B cell (primary cell): ENCODE data around the gene CNKSR3. TPM values are rescaled to one million over a fixed set of nuclear protein-coding genes. Genes with fewer than 3 reads are reported as not detected.

Experiments
- ATAC-seq: fragments of 200-7000 bp; cut with Tn5 transposase; one replicate; pipeline ENCODE4 v1.10.0; 2021; ENCODE audit warnings: low read depth, mild to moderate bottlenecking, moderate number of reproducible peaks, moderate library complexity
- CTCF ChIA-PET: fragments of 350-600 bp; sonication (Branson Sonifier 250); formaldehyde crosslinking; loops from one replicate; lab custom pipeline; 2021; ENCODE audit warnings: antibody characterized with exemption, inconsistent platforms; lab: Charles Lee
- POLR2A ChIA-PET: fragments of 350-600 bp; sonication (Branson Sonifier 250); formaldehyde crosslinking; loops from one replicate; lab custom pipeline; 2021; ENCODE audit warnings: antibody characterized with exemption; lab: Charles Lee
- DNase-seq: peaks from one replicate; pipeline ENCODE4 v3.0.0; 2013
- H2AFZ ChIP-seq: 2 replicates; pipeline ENCODE4 v1.6.1; 2012; ENCODE audit warnings: mild to moderate bottlenecking, low read depth, low read length; ENCODE audit not compliant: insufficient read depth, poor library complexity, severe bottlenecking
- H3K27ac ChIP-seq, 2 donors: 1 replicate in 1 of 2; 2 replicates in 1 of 2; pipeline ENCODE4 v1.5.1; 2012 to 2013; ENCODE audit warnings: low read length in 2 of 2, mild to moderate bottlenecking in 2 of 2, moderate library complexity in 1 of 2
- H3K27me3 ChIP-seq, 4 experiments: fragments of 200-600 bp in 1 of 4; sonication (generic) in 1 of 4; replicated peaks in 1 of 4; 1 replicate in 2 of 4; 2 replicates in 2 of 4; pipeline versions ENCODE4 v1.6.1 to v1.7.0; 2013 to 2016; ENCODE audit warnings: low read length in 3 of 4, mild to moderate bottlenecking in 2 of 4, mixed read lengths in 1 of 4, moderate library complexity in 1 of 4; ENCODE audit not compliant: insufficient read depth in 4 of 4, control insufficient read depth in 3 of 4; ENCODE audit errors: control extremely low read depth in 1 of 4
- H3K36me3 ChIP-seq, 2 experiments: replicated peaks in 1 of 2; 1 replicate in 1 of 2; 2 replicates in 1 of 2; pipeline versions ENCODE4 v1.6.1 to v1.7.1; 2013; ENCODE audit warnings: low read length in 1 of 2; ENCODE audit not compliant: insufficient read depth in 2 of 2, control insufficient read depth in 1 of 2; ENCODE audit errors: control extremely low read depth in 1 of 2, extremely low read depth in 1 of 2
- H3K4me1 ChIP-seq, 2 donors: fragments of 200-600 bp in 1 of 2; sonication (generic) in 1 of 2; 1 replicate in 1 of 2; 2 replicates in 1 of 2; pipeline versions ENCODE4 v1.5.1 to v1.6.1; 2013 to 2017; ENCODE audit warnings: low read length in 2 of 2; ENCODE audit not compliant: control insufficient read depth in 2 of 2, insufficient read depth in 2 of 2
- H3K4me2 ChIP-seq: replicated peaks from 2 replicates; pipeline ENCODE3; 2012; ENCODE audit warnings: mild to moderate bottlenecking, low read depth, low read length; ENCODE audit not compliant: poor library complexity, severe bottlenecking
- H3K4me3 ChIP-seq, 5 experiments: fragments of 200-600 bp in 1 of 5; sonication (generic) in 1 of 5; 1 replicate in 3 of 5; 2 replicates in 2 of 5; pipeline versions ENCODE4 v1.5.1 to v1.7.0; 2011 to 2016; ENCODE audit warnings: low read length in 4 of 5, mild to moderate bottlenecking in 4 of 5, low read depth in 2 of 5, control low read depth in 1 of 5, moderate library complexity in 1 of 5; ENCODE audit not compliant: insufficient read depth in 1 of 5; ENCODE audit errors: control extremely low read depth in 1 of 5, extremely low read depth in 1 of 5
- H3K79me2 ChIP-seq: fragments of 200-600 bp; sonication (generic); one replicate; pipeline ENCODE4 v1.6.0; 2016; ENCODE audit warnings: low read length; ENCODE audit not compliant: control insufficient read depth, insufficient read depth
- H3K9ac ChIP-seq: fragments of 200-600 bp; sonication (generic); 2 replicates; pipeline ENCODE4 v1.6.1; 2017; ENCODE audit warnings: mild to moderate bottlenecking, low read length, moderate library complexity
- H3K9me3 ChIP-seq, 3 donors: one replicate each; pipeline versions ENCODE4 v1.6.1 to v1.7.1; 2013; ENCODE audit warnings: low read length in 2 of 3; ENCODE audit not compliant: control insufficient read depth in 2 of 3, insufficient read depth in 1 of 3; ENCODE audit errors: control extremely low read depth in 1 of 3
- H4K20me1 ChIP-seq: 2 replicates; pipeline ENCODE4 v1.6.0; 2012; ENCODE audit warnings: mild to moderate bottlenecking, low read length; ENCODE audit not compliant: insufficient read depth, control insufficient read depth, poor library complexity, severe bottlenecking
- H3K27ac Mint-ChIP-seq: one replicate; pipeline ENCODE4 v1.8.0; 2021; ENCODE audit warnings: mixed read lengths
- H3K27me3 Mint-ChIP-seq: one replicate; pipeline ENCODE4 v1.8.0; 2021; ENCODE audit warnings: mixed read lengths
- H3K4me1 Mint-ChIP-seq: one replicate; pipeline ENCODE4 v1.8.0; 2021; ENCODE audit warnings: mixed read lengths
- H3K4me3 Mint-ChIP-seq: one replicate; pipeline ENCODE4 v1.8.0; 2021; ENCODE audit warnings: mixed read lengths
- H3K9me3 Mint-ChIP-seq: one replicate; pipeline ENCODE4 v1.8.0; 2022; ENCODE audit warnings: mixed read lengths; ENCODE audit not compliant: insufficient read depth
- CTCF ChIP-seq: fragments of 200-600 bp; IDR thresholded peaks from one replicate; pipeline ENCODE4 v1.8.0; 2022; ENCODE audit warnings: antibody characterized with exemption, mild to moderate bottlenecking
- EZH2 ChIP-seq: IDR thresholded peaks from 2 replicates; pipeline ENCODE4 v1.6.1; 2012; ENCODE audit warnings: borderline replicate concordance, low read depth, mild to moderate bottlenecking, moderate library complexity, low read length; ENCODE audit not compliant: insufficient read depth, poor library complexity, severe bottlenecking
- WGBS: methylation state at CpG from one replicate; pipeline ENCODE4 v1.1.5; 2013; ENCODE audit warnings: missing lambda C conversion rate; ENCODE audit not compliant: insufficient coverage; 5-methylcytosine and 5-hydroxymethylcytosine counted together
- intact Hi-C: fragments of 100-400 bp; cut with micrococcal nuclease; formaldehyde crosslinking; loops from one replicate; pipeline ENCODE4 v1.10.0; 2022
- polyA plus RNA-seq: library from polyadenylated mRNA; depleted of rRNA; stranded (reverse); fragments of >200 nt; gene quantifications from 2 replicates; pipeline ENCODE4 v1.2.3, GENCODE V29; 2012
- total RNA-seq, 2 donors: library from RNA; stranded (reverse); fragments of 120-200 nt in 1 of 2; gene quantifications; 1 replicate in 1 of 2; 2 replicates in 1 of 2; pipeline versions ENCODE4 v1.2.3 to v1.2.4, GENCODE V29; 2013 to 2022

The CNKSR3 gene
- total and polyA plus RNA-seq, 2 donors (not counting 1 experiment from before 2014, with no cell fraction given) = not detected

GRCh38 chr6:154535147-154535546 lies 24.7 kb upstream of the CNKSR3 start:
- no CpG with 5 or more reads among the region's 3 CpGs for WGBS
- ChIA-PET CTCF (no interaction called here), POLR2A (no interaction called here)

GRCh38 chr6:154534531-154534930 lies 24.0 kb upstream of the CNKSR3 start:
- TF ChIP-seq CTCF (no peak), EZH2 (no peak)
- H4K20me1 ChIP-seq = no peaks in the 10 kb centered on the region
- DNase-seq = no peak
- no peak overlapping the region for H3K9ac ChIP-seq
- no peaks in the 10 kb centered on the region for H3K4me1 Mint-ChIP-seq
- H3K36me3 ChIP-seq = no peaks in the 10 kb centered on the region
- H3K4me1 ChIP-seq = no peaks in the 10 kb centered on the region
- no peak overlapping the region for H3K4me3 Mint-ChIP-seq
- ChIA-PET CTCF (interaction anchor here (1.2 kb wide), 1 partner anchor 9 kb away, joined by 3 read pairs; no protein-coding TSS in a partner anchor), POLR2A (no interaction called here)
- H3K9me3 ChIP-seq = no peaks in the 10 kb centered on the region
- no peak for ATAC-seq
- no CpG with 5 or more reads among the region's 2 CpGs for WGBS
- no peaks in the 10 kb centered on the region for H3K79me2 ChIP-seq
- no peak overlapping the region for H3K4me2 ChIP-seq
- no peak overlapping the region for H3K27ac Mint-ChIP-seq
- H3K9me3 Mint-ChIP-seq = no peaks in the 10 kb centered on the region
- intact Hi-C loops = no loop called here
- no peak overlapping the region for H3K27ac ChIP-seq
- H3K4me3 ChIP-seq = no peak overlapping the region
- H3K27me3 Mint-ChIP-seq = peaks cover 3% of the 10 kb centered on the region
- peaks cover 0 to 3% (median 0%) of the 10 kb centered on the region in 4 experiments for H3K27me3 ChIP-seq
- H2AFZ ChIP-seq = no peak overlapping the region

More at GRCh38 chr6:154535147-154535546, 24.7 kb upstream of the CNKSR3 start:
- H3K9ac ChIP-seq = no peak overlapping the region
- peaks cover 0 to 3% (median 0%) of the 10 kb centered on the region in 4 experiments for H3K27me3 ChIP-seq
- H3K9me3 ChIP-seq = no peaks in the 10 kb centered on the region
- no peak for TF ChIP-seq EZH2
- no peak for TF ChIP-seq CTCF
- no peak overlapping the region for H3K4me3 Mint-ChIP-seq
- ATAC-seq (no peak), DNase-seq (no peak)
- no peak overlapping the region for H3K4me3 ChIP-seq
- H3K27ac Mint-ChIP-seq = no peak overlapping the region
- H3K36me3 ChIP-seq = no peaks in the 10 kb centered on the region
- no peaks in the 10 kb centered on the region for H3K9me3 Mint-ChIP-seq
- no peak overlapping the region for H3K4me2 ChIP-seq
- no peaks in the 10 kb centered on the region for H3K79me2 ChIP-seq
- peaks cover 3% of the 10 kb centered on the region for H3K27me3 Mint-ChIP-seq
- no peaks in the 10 kb centered on the region for H3K4me1 Mint-ChIP-seq
- intact Hi-C loops = no loop called here
- H4K20me1 ChIP-seq = no peaks in the 10 kb centered on the region
- no peak overlapping the region for H2AFZ ChIP-seq
- no peaks in the 10 kb centered on the region for H3K4me1 ChIP-seq
- H3K27ac ChIP-seq = no peak overlapping the region
